Keratinocyte (primary cell): ENCODE results near the gene ARPP19.

Experiments
- CTCF ChIP-seq, 3 experiments: IDR thresholded peaks in 1 of 3; conservative IDR thresholded peaks in 1 of 3; optimal IDR thresholded peaks in 1 of 3; 2 replicates in 2 of 3; 3 replicates in 1 of 3; pipeline versions ENCODE3 to v1.5.1; 2011; ENCODE audit warnings: low read length in 3 of 3, mild to moderate bottlenecking in 3 of 3, moderate library complexity in 2 of 3, control low read depth in 1 of 3, inconsistent platforms in 1 of 3; ENCODE audit not compliant: insufficient read depth in 2 of 3; ENCODE audit errors: extremely low read depth in 1 of 3
- EZH2 ChIP-seq: IDR thresholded peaks from one replicate; pipeline ENCODE4 v1.6.1; 2012; ENCODE audit warnings: inconsistent platforms, mild to moderate bottlenecking, low read length, moderate library complexity

- TF ChIP-seq CTCF (optimal IDR thresholded peaks at IDR 0.05 in 1 of 3, IDR thresholded peaks at IDR 0.05 in 1 of 3, conservative IDR thresholded peaks at IDR 0.05 in 1 of 3; ENCODE audit: extremely low read depth in 1 of 3, insufficient read depth in 2 of 3, low read length in 3 of 3), result no peak
- no peak for TF ChIP-seq EZH2
These were observed 31.4 kb downstream of the ARPP19 start for GRCh38 chr15:52537459-52537858.
